Measurements from ENCODE around the gene COPS3. TPM values are rescaled to one million over a fixed set of nuclear protein-coding genes. Genes with fewer than 3 reads are reported as not detected.
"Not testable (repeated sequence)": the region's sequence is repeated elsewhere in the genome, so short reads cannot be mapped to it uniquely, and the experiment has no call there.

The COPS3 gene
- total RNA-seq, 1 experiment from 2014 or later = 50.7 TPM

GRCh38 chr17:17256316-17256715 lies 24.7 kb downstream of the COPS3 start:
- DNase-seq = no peak
- H3K36me3 Mint-ChIP-seq (ENCODE audit: insufficient read depth, unreplicated experiment) = peaks cover 46% of the 10 kb centered on the region
- H3K9me3 Mint-ChIP-seq (ENCODE audit: low read depth, unreplicated experiment) = no peaks in the 10 kb centered on the region
- H3K4me1 Mint-ChIP-seq (ENCODE audit: low read depth, unreplicated experiment) = no peaks in the 10 kb centered on the region
- BruUV-seq (replicated peaks) = no TSS peak
- TF ChIP-seq CTCF (IDR thresholded peaks at IDR 0.05; ENCODE audit: unreplicated experiment) = no peak
- no peak overlapping the region for H3K4me3 Mint-ChIP-seq (ENCODE audit: low read depth, unreplicated experiment)
- H3K27ac Mint-ChIP-seq (ENCODE audit: unreplicated experiment) = no peak overlapping the region
- intact Hi-C loops (cut with micrococcal nuclease; ENCODE audit: unreplicated experiment) = no loop called here
- H3K27me3 Mint-ChIP-seq (ENCODE audit: unreplicated experiment) = no peaks in the 10 kb centered on the region
- CTCF ChIA-PET = no interaction called here

- not testable (repeated sequence) for H3K9me3 Mint-ChIP-seq (ENCODE audit: low read depth, unreplicated experiment); H3K27ac Mint-ChIP-seq (ENCODE audit: unreplicated experiment)
These were observed 25.4 kb downstream of the COPS3 start for GRCh38 chr17:17255689-17256088.

GRCh38 chr17:17254036-17254435 lies 27.0 kb downstream of the COPS3 start:
- H3K36me3 Mint-ChIP-seq (ENCODE audit: insufficient read depth, unreplicated experiment) = peaks cover 39% of the 10 kb centered on the region
- no peaks in the 10 kb centered on the region for H3K4me1 Mint-ChIP-seq (ENCODE audit: low read depth, unreplicated experiment)
- no peaks in the 10 kb centered on the region for H3K9me3 Mint-ChIP-seq (ENCODE audit: low read depth, unreplicated experiment)
- no peaks in the 10 kb centered on the region for H3K27me3 Mint-ChIP-seq (ENCODE audit: unreplicated experiment)
- no peak overlapping the region for H3K27ac Mint-ChIP-seq (ENCODE audit: unreplicated experiment)
- CTCF ChIA-PET = no interaction called here
- no peak overlapping the region for H3K4me3 Mint-ChIP-seq (ENCODE audit: low read depth, unreplicated experiment)
- intact Hi-C loops (cut with micrococcal nuclease; ENCODE audit: unreplicated experiment) = no loop called here
- no peak for DNase-seq
- no TSS peak for BruUV-seq (replicated peaks)
- TF ChIP-seq CTCF (IDR thresholded peaks at IDR 0.05; ENCODE audit: unreplicated experiment) = no peak

More at GRCh38 chr17:17255689-17256088, 25.4 kb downstream of the COPS3 start:
- H3K27me3 Mint-ChIP-seq (ENCODE audit: unreplicated experiment); BruUV-seq (replicated peaks); CTCF ChIA-PET; intact Hi-C loops (cut with micrococcal nuclease; ENCODE audit: unreplicated experiment); H3K4me3 Mint-ChIP-seq (ENCODE audit: low read depth, unreplicated experiment); H3K4me1 Mint-ChIP-seq (ENCODE audit: low read depth, unreplicated experiment); DNase-seq: not testable (repeated sequence)
- H3K36me3 Mint-ChIP-seq (ENCODE audit: insufficient read depth, unreplicated experiment) = peaks cover 43% of the 10 kb centered on the region

GRCh38 chr17:17253406-17253805 lies 27.6 kb downstream of the COPS3 start:
- no TSS peak for BruUV-seq (replicated peaks)
- CTCF ChIA-PET = no interaction called here
- Mint-ChIP-seq H3K4me3 (ENCODE audit: low read depth, unreplicated experiment) (no peak overlapping the region), H3K27ac (ENCODE audit: unreplicated experiment) (no peak overlapping the region), H3K9me3 (ENCODE audit: low read depth, unreplicated experiment) (no peaks in the 10 kb centered on the region), H3K27me3 (ENCODE audit: unreplicated experiment) (no peaks in the 10 kb centered on the region), H3K36me3 (ENCODE audit: insufficient read depth, unreplicated experiment) (peaks cover 35% of the 10 kb centered on the region), H3K4me1 (ENCODE audit: low read depth, unreplicated experiment) (no peaks in the 10 kb centered on the region)
- DNase-seq = no peak
- intact Hi-C loops (cut with micrococcal nuclease; ENCODE audit: unreplicated experiment) = no loop called here
- no peak for TF ChIP-seq CTCF (IDR thresholded peaks at IDR 0.05; ENCODE audit: unreplicated experiment)

GRCh38 chr17:17252149-17252661 lies 28.8 kb downstream of the COPS3 start:
- no TSS peak for BruUV-seq (replicated peaks)
- H3K36me3 Mint-ChIP-seq (ENCODE audit: insufficient read depth, unreplicated experiment) = peaks cover 33% of the 10 kb centered on the region
- intact Hi-C loops (cut with micrococcal nuclease; ENCODE audit: unreplicated experiment) = no loop called here
- H3K4me1 Mint-ChIP-seq (ENCODE audit: low read depth, unreplicated experiment) = no peaks in the 10 kb centered on the region
- no peak overlapping the region for H3K4me3 Mint-ChIP-seq (ENCODE audit: low read depth, unreplicated experiment)
- no peaks in the 10 kb centered on the region for H3K9me3 Mint-ChIP-seq (ENCODE audit: low read depth, unreplicated experiment)
- TF ChIP-seq CTCF (IDR thresholded peaks at IDR 0.05; ENCODE audit: unreplicated experiment) = no peak
- H3K27ac Mint-ChIP-seq (ENCODE audit: unreplicated experiment) = no peak overlapping the region
- no peaks in the 10 kb centered on the region for H3K27me3 Mint-ChIP-seq (ENCODE audit: unreplicated experiment)
- DNase-seq = no peak
- CTCF ChIA-PET = no interaction called here
